Liver (tissue), 9 donors: ENCODE results near the gene CNIH3. TPM values are rescaled to one million over a fixed set of nuclear protein-coding genes. Genes with fewer than 3 reads are reported as not detected.

ENCODE experiments used
- DNase-seq: peaks from one replicate; pipeline ENCODE4 v3.0.0-alpha.2; 2017; ENCODE audit warnings: low spot score
- H3K27ac ChIP-seq, 2 donors: one replicate each; pipeline ENCODE4 v1.7.0; 2013; ENCODE audit warnings: inconsistent platforms in 2 of 2, low read length in 2 of 2, control low read depth in 1 of 2, low read depth in 1 of 2, mild to moderate bottlenecking in 1 of 2
- H3K27me3 ChIP-seq, 4 donors: one replicate each; pipeline versions ENCODE4 v1.6.1 to v1.7.0; 2013; ENCODE audit warnings: low read length in 3 of 4, inconsistent platforms in 1 of 4, mild to moderate bottlenecking in 1 of 4, moderate library complexity in 1 of 4; ENCODE audit not compliant: control insufficient read depth in 4 of 4, insufficient read depth in 4 of 4
- H3K36me3 ChIP-seq, 4 donors: one replicate each; pipeline versions ENCODE4 v1.6.1 to v1.7.0; 2013; ENCODE audit warnings: low read length in 3 of 4, mild to moderate bottlenecking in 3 of 4, low read depth in 1 of 4, moderate library complexity in 1 of 4; ENCODE audit not compliant: control insufficient read depth in 4 of 4, insufficient read depth in 3 of 4
- H3K4me1 ChIP-seq, 4 donors: one replicate each; pipeline versions ENCODE4 v1.6.1 to v1.7.0; 2013; ENCODE audit warnings: low read length in 3 of 4, mild to moderate bottlenecking in 3 of 4, moderate library complexity in 1 of 4; ENCODE audit not compliant: control insufficient read depth in 4 of 4, insufficient read depth in 4 of 4
- H3K4me3 ChIP-seq, 3 donors: one replicate each; pipeline versions ENCODE4 v1.6.1 to v1.7.0; 2013; ENCODE audit warnings: low read length in 3 of 3, control low read depth in 1 of 3, low read depth in 1 of 3, mild to moderate bottlenecking in 1 of 3
- H3K9ac ChIP-seq, 2 donors: one replicate each; pipeline ENCODE4 v1.7.0; 2013; ENCODE audit warnings: low read length in 2 of 2, mild to moderate bottlenecking in 2 of 2, moderate library complexity in 2 of 2, control low read depth in 1 of 2, low read depth in 1 of 2
- H3K9me3 ChIP-seq, 4 donors: one replicate each; pipeline versions ENCODE4 v1.6.1 to v1.7.0; 2013; ENCODE audit warnings: low read length in 3 of 4; ENCODE audit not compliant: control insufficient read depth in 4 of 4
- EGR1 ChIP-seq, 2 donors: IDR thresholded peaks; 2 replicates each; pipeline ENCODE4 v1.6.1; 2016 to 2018; ENCODE audit warnings: antibody characterized with exemption in 2 of 2, low read depth in 2 of 2
- FOXA1 ChIP-seq: IDR thresholded peaks from 2 replicates; pipeline ENCODE4 v1.6.1; 2016; ENCODE audit warnings: antibody characterized with exemption
- FOXA2 ChIP-seq: IDR thresholded peaks from 2 replicates; pipeline ENCODE4 v1.6.1; 2016; ENCODE audit warnings: antibody characterized with exemption
- GABPA ChIP-seq, 2 donors: IDR thresholded peaks in 1 of 2; conservative IDR thresholded peaks in 1 of 2; 2 replicates each; pipeline ENCODE4 v1.6.1; 2016; ENCODE audit warnings: antibody characterized with exemption in 2 of 2, mild to moderate bottlenecking in 1 of 2, moderate library complexity in 1 of 2
- HNF4A ChIP-seq, 2 donors: conservative IDR thresholded peaks; 2 replicates each; pipeline ENCODE4 v1.6.1; 2016; ENCODE audit warnings: antibody characterized with exemption in 2 of 2, mild to moderate bottlenecking in 2 of 2
- HNF4G ChIP-seq: IDR thresholded peaks from 2 replicates; pipeline ENCODE4 v1.6.1; 2016; ENCODE audit warnings: antibody characterized with exemption
- JUND ChIP-seq, 2 donors: IDR thresholded peaks; 2 replicates each; pipeline ENCODE4 v1.6.1; 2016; ENCODE audit warnings: antibody characterized with exemption in 2 of 2
- NR2F2 ChIP-seq: IDR thresholded peaks from 2 replicates; pipeline ENCODE4 v1.6.1; 2016; ENCODE audit warnings: antibody characterized with exemption
- RAD21 ChIP-seq, 2 donors: IDR thresholded peaks; 2 replicates each; pipeline ENCODE4 v1.6.1; 2016; ENCODE audit warnings: antibody characterized with exemption in 2 of 2, mild to moderate bottlenecking in 2 of 2
- RXRA ChIP-seq, 2 donors: IDR thresholded peaks; 2 replicates each; pipeline ENCODE4 v1.6.1; 2017 to 2018; ENCODE audit warnings: antibody characterized with exemption in 2 of 2, mild to moderate bottlenecking in 1 of 2
- SP1 ChIP-seq: IDR thresholded peaks from 2 replicates; pipeline ENCODE4 v1.6.1; 2018; ENCODE audit warnings: antibody characterized with exemption, mild to moderate bottlenecking
- TAF1 ChIP-seq: conservative IDR thresholded peaks from 2 replicates; pipeline ENCODE4 v1.6.1; 2016; ENCODE audit warnings: antibody characterized with exemption, mild to moderate bottlenecking
- YY1 ChIP-seq: IDR thresholded peaks from 2 replicates; pipeline ENCODE4 v1.6.1; 2016; ENCODE audit warnings: antibody characterized with exemption, mild to moderate bottlenecking
- WGBS: extraction: QIAGEN DNeasy Blood & Tissue Kit; methylation state at CpG from one replicate; pipeline ENCODE4 v1.1.7; 2013; 5-methylcytosine and 5-hydroxymethylcytosine counted together
- polyA plus RNA-seq, 2 donors: library from polyadenylated mRNA; stranded (reverse) in 1 of 2; unstranded in 1 of 2; fragments of 200-250 nt in 1 of 2; fragments of >200 nt in 1 of 2; fragmentation: Nextera tagmentation in 1 of 2; extraction: Ambion mirVana in 1 of 2; gene quantifications; one replicate each; pipeline versions ENCODE4 v1.2.1 to v1.2.3, GENCODE V29; 2013 to 2015
- total RNA-seq, 2 donors: library from RNA; depleted of rRNA; stranded (reverse); fragments of >200 nt; gene quantifications; one replicate each; pipeline ENCODE4 v1.2.3, GENCODE V29; 2014
- TF ChIP-seq, protein P1 (sequence below): IDR thresholded peaks from 2 replicates; pipeline ENCODE4 v1.6.1; 2016; ENCODE audit warnings: antibody characterized with exemption
- TF ChIP-seq, protein P2 (sequence below): IDR thresholded peaks from 2 replicates; pipeline ENCODE4 v1.6.1; 2016; ENCODE audit warnings: antibody characterized with exemption
- TF ChIP-seq, protein P3 (sequence below): IDR thresholded peaks from 2 replicates; pipeline ENCODE4 v1.6.1; 2016; ENCODE audit warnings: antibody characterized with exemption, mild to moderate bottlenecking
- TF ChIP-seq, protein P4 (sequence below): fragments of 150-350 bp; IDR thresholded peaks from 2 replicates; pipeline ENCODE4 v1.5.1; 2017; ENCODE audit warnings: improper control_type of control experiment, low read depth, low read length; ENCODE audit not compliant: missing input control
- donor health status: healthy.
- donor health status: healthy.
- donor health status: healthy.
- donor health status: healthy.
- donor health status: healthy.

CNIH3 gene
- total and polyA plus RNA-seq, 4 donors: 0.39 to 1.0 (median 0.93) TPM

DNA sequence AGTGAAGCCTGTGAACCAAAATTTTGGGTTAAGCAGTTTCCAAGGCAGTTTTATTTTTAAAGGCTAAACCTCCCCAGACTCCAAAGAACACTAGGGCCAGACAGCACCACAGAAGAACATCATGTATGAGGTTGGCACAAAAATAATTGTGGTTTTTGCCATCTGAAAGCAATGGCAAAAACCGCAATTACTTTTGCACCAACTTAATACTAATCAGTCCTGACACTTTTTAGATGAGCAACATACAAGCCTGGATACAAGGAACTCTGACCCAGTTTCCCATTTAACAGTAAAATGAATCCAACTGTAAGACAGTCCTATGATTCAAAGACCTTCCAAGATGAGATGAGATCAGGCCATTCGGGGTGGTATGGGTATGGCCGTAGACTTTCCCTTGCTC is 46.8 kb downstream of the CNIH3 start:
- no peaks in the 10 kb centered on the region for H3K9me3 ChIP-seq
- DNase-seq: no peak

DNA sequence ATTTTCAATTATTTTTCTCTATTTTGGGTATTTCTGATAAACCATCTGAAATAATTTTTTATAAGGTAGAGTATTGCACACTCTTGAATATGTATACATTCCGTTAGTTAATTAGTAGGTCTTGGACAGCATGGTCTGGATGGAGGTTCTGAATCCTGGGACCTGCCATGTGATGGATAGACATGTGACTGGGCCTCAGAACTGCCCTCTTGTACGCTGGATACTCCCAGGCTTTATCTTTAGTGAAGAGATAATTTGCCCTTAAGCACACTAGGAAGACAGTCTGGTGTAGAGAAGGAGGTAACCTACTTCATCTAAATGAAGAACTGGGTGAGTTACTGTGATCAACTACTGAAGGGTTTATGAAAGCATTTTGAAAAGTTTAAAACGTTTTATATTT is 48.9 kb downstream of the CNIH3 start:
- H3K27ac ChIP-seq: no peak overlapping the region
- no peaks in the 10 kb centered on the region for H3K9me3 ChIP-seq
- H3K9ac ChIP-seq: no peak overlapping the region
- no peaks in the 10 kb centered on the region for H3K36me3 ChIP-seq
- TF ChIP-seq RXRA (IDR thresholded peaks at IDR 0.05) (no peak), TAF1 (no peak)
- 64% methylated on average over 3 of the region's 3 CpGs for WGBS
- no peaks in the 10 kb centered on the region for H3K27me3 ChIP-seq
- DNase-seq: no peak
- H3K4me1 ChIP-seq: no peaks in the 10 kb centered on the region
- no peak overlapping the region for H3K4me3 ChIP-seq

More for the DNA sequence above, 46.8 kb downstream of the CNIH3 start:
- Histone ChIP-seq H3K36me3 (no peaks in the 10 kb centered on the region), H3K9ac (no peak overlapping the region), H3K4me3 (no peak overlapping the region), H3K4me1 (no peaks in the 10 kb centered on the region), H3K27ac (no peak overlapping the region), H3K27me3 (no peaks in the 10 kb centered on the region)
- TF ChIP-seq SP1: no peak
- TF ChIP-seq, protein P1, sequence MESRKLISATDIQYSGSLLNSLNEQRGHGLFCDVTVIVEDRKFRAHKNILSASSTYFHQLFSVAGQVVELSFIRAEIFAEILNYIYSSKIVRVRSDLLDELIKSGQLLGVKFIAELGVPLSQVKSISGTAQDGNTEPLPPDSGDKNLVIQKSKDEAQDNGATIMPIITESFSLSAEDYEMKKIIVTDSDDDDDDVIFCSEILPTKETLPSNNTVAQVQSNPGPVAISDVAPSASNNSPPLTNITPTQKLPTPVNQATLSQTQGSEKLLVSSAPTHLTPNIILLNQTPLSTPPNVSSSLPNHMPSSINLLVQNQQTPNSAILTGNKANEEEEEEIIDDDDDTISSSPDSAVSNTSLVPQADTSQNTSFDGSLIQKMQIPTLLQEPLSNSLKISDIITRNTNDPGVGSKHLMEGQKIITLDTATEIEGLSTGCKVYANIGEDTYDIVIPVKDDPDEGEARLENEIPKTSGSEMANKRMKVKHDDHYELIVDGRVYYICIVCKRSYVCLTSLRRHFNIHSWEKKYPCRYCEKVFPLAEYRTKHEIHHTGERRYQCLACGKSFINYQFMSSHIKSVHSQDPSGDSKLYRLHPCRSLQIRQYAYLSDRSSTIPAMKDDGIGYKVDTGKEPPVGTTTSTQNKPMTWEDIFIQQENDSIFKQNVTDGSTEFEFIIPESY: no peak
- no peak for TF ChIP-seq FOXA1
- no peak for TF ChIP-seq HNF4A (conservative IDR thresholded peaks at IDR 0.05)
- TF ChIP-seq, protein P2, sequence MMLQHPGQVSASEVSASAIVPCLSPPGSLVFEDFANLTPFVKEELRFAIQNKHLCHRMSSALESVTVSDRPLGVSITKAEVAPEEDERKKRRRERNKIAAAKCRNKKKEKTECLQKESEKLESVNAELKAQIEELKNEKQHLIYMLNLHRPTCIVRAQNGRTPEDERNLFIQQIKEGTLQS: no peak
- TF ChIP-seq JUND (IDR thresholded peaks at IDR 0.05): no peak
- TF ChIP-seq, protein P3, sequence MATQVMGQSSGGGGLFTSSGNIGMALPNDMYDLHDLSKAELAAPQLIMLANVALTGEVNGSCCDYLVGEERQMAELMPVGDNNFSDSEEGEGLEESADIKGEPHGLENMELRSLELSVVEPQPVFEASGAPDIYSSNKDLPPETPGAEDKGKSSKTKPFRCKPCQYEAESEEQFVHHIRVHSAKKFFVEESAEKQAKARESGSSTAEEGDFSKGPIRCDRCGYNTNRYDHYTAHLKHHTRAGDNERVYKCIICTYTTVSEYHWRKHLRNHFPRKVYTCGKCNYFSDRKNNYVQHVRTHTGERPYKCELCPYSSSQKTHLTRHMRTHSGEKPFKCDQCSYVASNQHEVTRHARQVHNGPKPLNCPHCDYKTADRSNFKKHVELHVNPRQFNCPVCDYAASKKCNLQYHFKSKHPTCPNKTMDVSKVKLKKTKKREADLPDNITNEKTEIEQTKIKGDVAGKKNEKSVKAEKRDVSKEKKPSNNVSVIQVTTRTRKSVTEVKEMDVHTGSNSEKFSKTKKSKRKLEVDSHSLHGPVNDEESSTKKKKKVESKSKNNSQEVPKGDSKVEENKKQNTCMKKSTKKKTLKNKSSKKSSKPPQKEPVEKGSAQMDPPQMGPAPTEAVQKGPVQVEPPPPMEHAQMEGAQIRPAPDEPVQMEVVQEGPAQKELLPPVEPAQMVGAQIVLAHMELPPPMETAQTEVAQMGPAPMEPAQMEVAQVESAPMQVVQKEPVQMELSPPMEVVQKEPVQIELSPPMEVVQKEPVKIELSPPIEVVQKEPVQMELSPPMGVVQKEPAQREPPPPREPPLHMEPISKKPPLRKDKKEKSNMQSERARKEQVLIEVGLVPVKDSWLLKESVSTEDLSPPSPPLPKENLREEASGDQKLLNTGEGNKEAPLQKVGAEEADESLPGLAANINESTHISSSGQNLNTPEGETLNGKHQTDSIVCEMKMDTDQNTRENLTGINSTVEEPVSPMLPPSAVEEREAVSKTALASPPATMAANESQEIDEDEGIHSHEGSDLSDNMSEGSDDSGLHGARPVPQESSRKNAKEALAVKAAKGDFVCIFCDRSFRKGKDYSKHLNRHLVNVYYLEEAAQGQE: no peak
- TF ChIP-seq RAD21 (IDR thresholded peaks at IDR 0.05): no peak
- TF ChIP-seq HNF4G: no peak
- TF ChIP-seq GABPA (IDR thresholded peaks at IDR 0.05 in 1 of 2, conservative IDR thresholded peaks at IDR 0.05 in 1 of 2): no peak
- TF ChIP-seq EGR1 (IDR thresholded peaks at IDR 0.05; ENCODE audit: low read depth in 2 of 2): no peak
- no peak for TF ChIP-seq YY1
- TF ChIP-seq NR2F2: no peak
- no peak for TF ChIP-seq RXRA (IDR thresholded peaks at IDR 0.05)
- WGBS: 95% methylated on average over 3 of the region's 3 CpGs

DNA sequence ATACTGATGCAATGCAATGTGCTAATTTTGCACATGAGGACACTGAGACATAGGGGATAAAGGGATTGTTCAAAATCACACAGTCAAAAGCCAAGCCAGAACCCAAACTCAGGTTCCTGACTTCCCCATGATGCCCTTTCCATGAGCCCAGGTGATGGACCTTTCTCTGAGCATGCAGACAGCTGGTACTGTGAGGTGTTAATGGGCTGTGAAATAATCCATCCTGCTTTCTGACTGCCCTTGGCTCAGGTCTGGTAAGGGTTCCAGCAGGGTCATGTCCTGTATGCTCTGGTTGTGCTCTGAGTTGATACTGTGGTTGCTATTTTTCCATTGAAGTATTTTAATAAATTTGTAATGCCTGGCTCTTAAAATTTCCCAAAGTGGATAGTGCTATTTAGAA is 50.0 kb downstream of the CNIH3 start:
- no peak overlapping the region for H3K27ac ChIP-seq
- H3K27me3 ChIP-seq: no peaks in the 10 kb centered on the region
- H3K9ac ChIP-seq: no peak overlapping the region
- DNase-seq: no peak
- H3K9me3 ChIP-seq: no peaks in the 10 kb centered on the region
- no peaks in the 10 kb centered on the region for H3K4me1 ChIP-seq
- no peaks in the 10 kb centered on the region for H3K36me3 ChIP-seq
- no peak overlapping the region for H3K4me3 ChIP-seq
- TF ChIP-seq, protein P1: no peak
- no peak for TF ChIP-seq FOXA2
- no peak for TF ChIP-seq TAF1
- TF ChIP-seq, protein P4, sequence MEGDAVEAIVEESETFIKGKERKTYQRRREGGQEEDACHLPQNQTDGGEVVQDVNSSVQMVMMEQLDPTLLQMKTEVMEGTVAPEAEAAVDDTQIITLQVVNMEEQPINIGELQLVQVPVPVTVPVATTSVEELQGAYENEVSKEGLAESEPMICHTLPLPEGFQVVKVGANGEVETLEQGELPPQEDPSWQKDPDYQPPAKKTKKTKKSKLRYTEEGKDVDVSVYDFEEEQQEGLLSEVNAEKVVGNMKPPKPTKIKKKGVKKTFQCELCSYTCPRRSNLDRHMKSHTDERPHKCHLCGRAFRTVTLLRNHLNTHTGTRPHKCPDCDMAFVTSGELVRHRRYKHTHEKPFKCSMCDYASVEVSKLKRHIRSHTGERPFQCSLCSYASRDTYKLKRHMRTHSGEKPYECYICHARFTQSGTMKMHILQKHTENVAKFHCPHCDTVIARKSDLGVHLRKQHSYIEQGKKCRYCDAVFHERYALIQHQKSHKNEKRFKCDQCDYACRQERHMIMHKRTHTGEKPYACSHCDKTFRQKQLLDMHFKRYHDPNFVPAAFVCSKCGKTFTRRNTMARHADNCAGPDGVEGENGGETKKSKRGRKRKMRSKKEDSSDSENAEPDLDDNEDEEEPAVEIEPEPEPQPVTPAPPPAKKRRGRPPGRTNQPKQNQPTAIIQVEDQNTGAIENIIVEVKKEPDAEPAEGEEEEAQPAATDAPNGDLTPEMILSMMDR: no peak
